GM19372 (cell line): Measurements from ENCODE around the gene SLC35F3.
"Not testable (repeated sequence)": the region's sequence is repeated elsewhere in the genome, so short reads cannot be mapped to it uniquely, and the experiment has no call there.

ENCODE experiments used
- ATAC-seq: cut with Tn5 transposase; IDR thresholded peaks from one replicate; pipeline ENCODE4 v1.9.1; 2021; ENCODE audit warnings: mild to moderate bottlenecking, low read depth, moderate library complexity; ENCODE audit not compliant: unreplicated experiment

The SLC35F3 gene

GRCh38 chr1:234240680-234241079 lies 336.2 kb downstream of the SLC35F3 start:
- ATAC-seq, result no peak

DNA sequence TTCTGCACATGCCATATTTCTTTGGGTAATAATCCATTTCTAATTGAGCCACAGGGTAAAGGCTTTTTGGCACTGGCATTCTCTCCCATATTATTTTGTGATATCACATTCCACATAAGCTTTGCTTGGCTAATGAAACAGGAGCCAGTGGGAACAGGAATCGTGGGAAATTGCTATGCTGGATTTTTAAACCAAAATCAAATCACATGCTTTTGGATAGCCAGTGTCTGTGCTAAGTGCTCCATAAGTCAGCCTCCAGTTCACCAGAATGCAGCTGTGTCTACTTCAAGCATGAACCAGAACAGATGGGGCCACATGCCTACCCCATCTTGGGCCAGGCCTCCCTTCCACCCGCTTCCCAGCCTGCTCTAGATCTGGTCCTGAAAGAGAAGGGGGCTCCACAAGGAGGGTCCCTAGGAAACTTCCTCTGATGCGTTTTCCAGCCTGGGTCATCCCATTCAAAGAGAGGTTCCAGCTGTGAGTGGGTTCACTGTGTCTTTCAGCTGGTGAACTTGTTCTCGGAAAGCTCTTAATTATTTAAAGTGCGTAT lies 337.5 kb downstream of the SLC35F3 start:
- ATAC-seq, result no peak

DNA sequence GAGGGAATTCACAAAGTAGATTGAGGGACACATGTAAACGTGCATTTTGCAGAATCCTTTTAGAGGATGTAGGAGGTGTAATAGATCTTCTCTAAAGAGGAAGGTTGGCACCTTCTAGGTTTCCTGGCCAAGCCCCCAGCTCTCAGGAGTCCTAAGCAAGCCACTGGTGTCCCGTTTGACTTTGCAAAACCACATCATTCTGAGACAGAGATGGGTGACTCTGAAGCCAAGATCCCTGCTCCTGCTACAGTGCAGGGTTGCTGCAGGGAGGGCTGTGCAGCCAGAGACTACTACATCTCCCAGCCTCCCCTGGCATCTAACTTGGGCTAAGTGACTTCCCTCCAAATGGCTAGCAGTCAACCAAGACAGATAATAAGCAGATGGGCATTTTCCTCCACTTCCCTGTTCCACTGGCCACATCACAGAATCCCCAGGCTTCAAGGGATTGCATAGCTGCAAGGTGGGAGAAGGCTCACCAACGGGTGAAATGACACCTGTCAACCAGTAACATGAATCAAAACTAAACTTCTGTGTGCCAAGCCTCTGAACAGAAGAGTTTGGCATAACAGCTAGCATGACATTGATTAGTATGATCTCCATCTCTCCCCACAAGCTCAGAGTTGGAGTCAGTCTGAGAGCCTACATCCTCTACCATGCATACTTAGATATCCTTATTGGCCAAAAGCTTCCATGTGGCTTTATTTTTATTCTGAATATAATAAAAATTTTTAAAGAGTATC lies 339.2 kb downstream of the SLC35F3 start:
- ATAC-seq, result no peak

DNA sequence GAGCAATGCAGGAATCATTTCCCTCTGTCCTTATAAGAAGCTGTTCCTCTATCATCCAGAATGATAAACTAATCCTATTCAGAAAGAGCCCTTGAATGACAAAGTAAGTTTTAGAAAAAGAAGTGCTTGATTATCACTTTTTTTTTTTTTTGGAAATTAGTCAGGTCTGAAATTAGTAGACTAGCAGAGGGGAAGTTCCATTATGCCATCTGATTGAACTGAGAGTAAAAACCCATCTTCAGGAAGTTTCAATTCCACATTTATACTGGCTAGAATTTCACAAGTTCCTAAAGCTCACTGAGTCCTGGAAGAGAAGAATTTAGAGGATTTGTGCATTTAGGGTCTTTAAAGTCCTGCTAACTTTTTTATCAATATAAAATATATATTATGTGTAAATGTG lies 340.0 kb downstream of the SLC35F3 start:
- ATAC-seq, result no peak

DNA sequence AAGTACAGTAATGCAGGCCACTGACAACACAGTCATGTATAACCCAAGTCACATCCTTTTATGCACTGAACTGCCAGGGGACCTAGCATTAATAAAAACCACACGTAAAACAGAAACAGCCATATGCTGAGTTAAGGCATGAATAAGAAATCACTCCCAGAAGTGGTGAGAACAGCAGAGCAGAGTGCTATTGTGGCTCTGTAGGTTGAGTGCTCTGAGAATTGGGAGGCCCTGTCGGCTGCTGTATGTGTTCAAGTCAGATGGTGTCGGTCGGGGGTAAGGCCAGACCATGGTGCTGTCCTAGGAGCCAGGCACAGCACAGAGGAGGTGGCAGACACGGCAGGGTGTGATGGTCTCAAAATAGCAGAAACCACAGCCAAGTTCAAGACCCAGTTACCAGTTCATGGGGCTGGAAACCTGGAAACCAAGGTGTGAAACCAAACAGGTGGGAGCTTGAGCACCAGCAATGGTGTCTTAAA lies 342.2 kb downstream of the SLC35F3 start:
- peak; percentile 76 for ATAC-seq

GRCh38 chr1:234247746-234248145 lies 343.3 kb downstream of the SLC35F3 start:
- not testable (repeated sequence) for ATAC-seq

GRCh38 chr1:234250747-234251146 lies 346.3 kb downstream of the SLC35F3 start:
- ATAC-seq, result no peak

GRCh38 chr1:234253732-234254131 lies 349.3 kb downstream of the SLC35F3 start:
- ATAC-seq, result no peak

DNA sequence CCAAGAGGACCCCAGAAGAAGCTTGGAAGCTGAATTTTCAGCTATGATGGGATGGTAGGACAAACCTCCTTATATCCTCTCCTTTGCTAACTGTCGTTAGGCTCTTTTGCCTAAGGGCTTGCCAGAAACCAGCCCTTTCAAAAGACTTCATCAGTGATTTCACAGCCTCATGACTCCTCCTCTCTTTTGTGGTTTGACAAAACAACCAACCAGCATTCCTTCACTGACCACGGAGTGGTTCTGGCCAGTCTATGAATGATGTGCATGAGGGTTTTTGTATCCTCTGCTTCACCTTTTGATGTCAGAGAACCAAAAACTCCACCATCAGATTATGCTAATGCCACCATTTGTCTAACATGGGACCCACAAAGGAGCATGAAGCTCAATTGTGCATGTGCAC lies 351.9 kb downstream of the SLC35F3 start:
- ATAC-seq, result no peak

GRCh38 chr1:234258071-234258470 lies 353.6 kb downstream of the SLC35F3 start:
- no peak for ATAC-seq

GRCh38 chr1:234260578-234260977 lies 356.1 kb downstream of the SLC35F3 start:
- no peak for ATAC-seq

DNA sequence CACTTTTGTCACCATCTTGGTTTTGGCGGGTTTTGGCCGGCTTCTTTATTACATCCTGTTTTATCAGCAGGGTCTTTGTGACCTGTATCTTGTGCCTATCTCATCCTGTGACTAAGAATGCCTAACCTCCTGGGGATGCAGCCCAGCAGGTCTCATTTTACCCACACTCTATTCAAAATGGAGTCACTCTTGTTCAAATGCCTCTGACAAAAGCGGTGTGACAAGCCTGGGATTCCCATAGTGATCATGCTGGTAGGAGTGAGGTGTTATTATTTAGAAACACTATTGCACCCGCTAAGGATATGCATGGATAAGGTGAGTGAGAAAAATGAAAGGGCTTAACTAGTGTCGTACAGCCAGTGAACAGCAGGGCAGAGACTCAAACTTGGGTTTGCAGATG lies 357.1 kb downstream of the SLC35F3 start:
- no peak for ATAC-seq

DNA sequence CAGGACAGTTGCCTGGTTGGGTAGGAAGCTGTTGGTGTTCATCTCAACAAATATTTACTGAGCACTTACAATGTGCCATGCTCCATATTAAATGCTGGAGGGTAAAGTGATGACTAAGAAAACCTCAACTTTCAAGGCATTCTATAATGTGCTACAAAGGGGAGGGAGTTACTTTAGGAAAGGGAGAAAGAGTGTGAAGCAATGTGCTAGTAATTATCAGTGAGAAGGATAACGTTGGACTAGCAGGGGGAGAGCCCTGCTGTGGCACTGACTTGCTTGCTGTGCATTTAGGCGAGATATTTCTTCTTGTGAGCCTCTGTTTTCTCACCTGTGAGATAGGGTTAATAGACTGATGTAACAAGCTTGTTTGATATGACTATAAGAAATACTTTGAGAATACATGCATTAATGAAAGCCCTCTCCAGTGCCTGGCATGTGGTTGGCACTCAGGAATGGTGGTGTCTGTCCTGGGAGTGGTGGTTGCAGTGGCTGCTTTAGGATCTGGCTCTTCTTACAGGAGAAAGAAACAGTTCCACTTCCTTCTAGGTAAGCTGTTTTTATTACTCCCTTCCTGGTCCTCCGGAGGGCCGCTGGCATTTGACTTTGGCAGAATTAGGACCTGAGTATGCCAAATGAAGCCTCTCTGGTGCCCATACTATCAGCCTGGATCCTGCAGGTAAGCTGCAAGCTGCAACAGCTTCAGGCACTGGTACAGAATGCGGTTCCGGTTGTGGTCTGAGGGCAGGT lies 357.7 kb downstream of the SLC35F3 start:
- no peak for ATAC-seq

DNA sequence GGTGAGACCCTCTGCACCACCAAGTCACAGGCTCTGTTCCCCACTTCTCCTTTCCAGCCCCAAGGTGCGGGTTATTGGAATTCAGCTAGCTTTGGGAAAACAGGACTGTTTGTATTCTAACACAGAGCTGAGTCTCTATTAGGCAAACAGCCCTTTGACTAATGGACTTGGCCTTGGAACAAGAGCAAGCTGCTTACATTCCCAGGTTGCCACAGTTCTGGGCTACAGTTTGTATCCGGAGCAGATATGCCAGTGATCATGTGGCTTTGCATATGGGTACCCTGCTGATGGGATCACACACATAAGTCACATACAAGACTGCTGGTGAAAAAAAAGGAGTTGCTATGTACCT lies 358.3 kb downstream of the SLC35F3 start:
- no peak for ATAC-seq

- no peak for ATAC-seq
These were observed 360.4 kb downstream of the SLC35F3 start for GRCh38 chr1:234264832-234265231.

GRCh38 chr1:234265321-234265720 lies 360.8 kb downstream of the SLC35F3 start:
- no peak for ATAC-seq

GRCh38 chr1:234265861-234266260 lies 361.4 kb downstream of the SLC35F3 start:
- no peak for ATAC-seq

- ATAC-seq, result no peak
These were observed 365.6 kb downstream of the SLC35F3 start for GRCh38 chr1:234270093-234270492.

DNA sequence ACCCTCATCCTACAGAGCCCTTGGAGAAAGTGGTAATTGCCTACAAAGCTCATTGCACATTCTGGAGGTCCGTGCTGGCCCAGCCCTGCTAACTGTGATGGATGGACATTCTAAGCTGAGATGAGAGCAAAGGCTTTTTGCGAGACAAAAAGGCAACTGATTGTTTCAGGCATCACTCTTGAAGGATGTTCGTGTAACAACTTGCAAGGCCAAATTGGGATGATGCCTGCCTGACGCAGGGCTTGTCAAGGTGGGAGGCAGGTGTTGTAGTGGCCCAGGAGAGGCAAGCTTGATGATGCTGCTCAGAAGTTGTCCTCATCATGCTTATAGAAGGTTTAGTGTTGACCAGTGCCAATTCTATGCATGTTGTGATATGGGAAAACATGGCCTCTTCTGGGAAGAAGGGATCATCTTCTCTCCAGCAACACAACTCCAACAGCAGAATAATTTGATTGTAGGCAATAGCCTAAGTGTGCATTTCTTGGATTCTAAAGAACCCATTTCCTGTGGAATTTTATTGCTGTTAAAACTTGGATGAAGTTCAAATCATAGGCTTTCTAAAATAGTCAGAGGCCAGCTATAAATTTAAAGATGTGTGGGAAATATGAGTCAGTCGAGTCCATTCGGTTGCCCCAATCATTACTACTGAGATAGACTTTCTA lies 366.2 kb downstream of the SLC35F3 start:
- ATAC-seq, result no peak

GRCh38 chr1:234271243-234271606 lies 366.7 kb downstream of the SLC35F3 start:
- ATAC-seq, result peak; percentile 86

GRCh38 chr1:234272656-234273312 lies 368.3 kb downstream of the SLC35F3 start:
- ATAC-seq, result no peak
